Activated naive CD8-positive, alpha-beta T cell treated with anti-CD3 and anti-CD28 coated beads, Interleukin-2, amount 50 U/mL, for 24 hours (primary cell): ENCODE data around the gene TGFA.

ENCODE experiments used
- ATAC-seq: fragments of 150-1000 bp; cut with Tn5 transposase; one replicate; pipeline ENCODE4 v1.10.0; 2021
- DNase-seq: peaks from one replicate; pipeline ENCODE4 v3.0.0; 2021
- H3K27ac Mint-ChIP-seq: one replicate; pipeline ENCODE4 v1.8.0; 2021; ENCODE audit warnings: mild to moderate bottlenecking, mixed read lengths
- H3K27me3 Mint-ChIP-seq: one replicate; pipeline ENCODE4 v1.8.0; 2021; ENCODE audit warnings: mixed read lengths
- H3K36me3 Mint-ChIP-seq: one replicate; pipeline ENCODE4 v1.8.0; 2021; ENCODE audit warnings: low read depth, mixed read lengths
- H3K4me1 Mint-ChIP-seq: one replicate; pipeline ENCODE4 v1.8.0; 2021; ENCODE audit warnings: mixed read lengths
- H3K4me3 Mint-ChIP-seq: one replicate; pipeline ENCODE4 v1.8.0; 2021; ENCODE audit warnings: mild to moderate bottlenecking, moderate library complexity, mixed read lengths
- H3K9me3 Mint-ChIP-seq: one replicate; pipeline ENCODE4 v1.8.0; 2021; ENCODE audit warnings: mixed read lengths

The TGFA gene

DNA sequence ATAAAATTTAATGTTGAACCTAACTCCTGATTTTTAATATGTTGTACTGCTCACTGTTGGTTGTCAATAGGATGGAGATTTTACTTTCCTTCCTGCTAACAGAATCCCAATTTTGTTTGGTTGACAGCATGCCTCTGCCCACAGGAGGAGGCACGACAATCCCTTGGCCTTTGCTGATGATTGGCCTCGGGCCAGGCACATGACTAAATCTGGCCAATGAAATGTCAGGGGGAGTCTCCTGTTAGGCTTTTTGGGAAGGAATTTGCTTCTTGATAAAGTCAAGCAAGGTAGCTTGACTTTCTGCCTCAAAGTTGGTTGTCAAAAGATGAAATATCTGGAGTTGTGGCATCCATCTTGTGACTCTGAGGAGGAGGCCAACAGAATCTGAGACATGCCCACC is 6.8 kb upstream of the TGFA start:
- H3K27ac Mint-ChIP-seq, result no peak overlapping the region
- H3K4me1 Mint-ChIP-seq, result no peaks in the 10 kb centered on the region
- DNase-seq (no peak), ATAC-seq (no peak)
- no peaks in the 10 kb centered on the region for H3K9me3 Mint-ChIP-seq
- peaks cover 27% of the 10 kb centered on the region for H3K27me3 Mint-ChIP-seq
- H3K4me3 Mint-ChIP-seq, result no peak overlapping the region
- no peaks in the 10 kb centered on the region for H3K36me3 Mint-ChIP-seq

DNA sequence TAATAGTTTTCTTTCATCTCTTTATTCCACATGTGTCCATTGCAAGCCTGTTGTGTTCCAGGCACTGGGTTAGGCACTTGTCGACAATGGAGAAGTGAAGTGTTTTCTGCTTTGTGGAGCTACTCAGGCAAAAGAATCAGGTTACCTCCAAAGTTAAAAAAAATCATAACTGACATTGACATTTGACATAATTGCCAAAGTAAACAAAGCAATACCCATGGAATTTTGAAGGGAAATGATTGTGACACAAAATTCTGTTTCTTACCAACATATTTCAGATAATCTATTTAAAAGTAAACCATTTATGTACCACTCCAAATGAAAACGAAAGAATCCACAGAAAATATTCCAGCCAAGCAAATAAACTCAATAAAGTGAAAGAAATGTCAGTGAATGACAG is 6.4 kb upstream of the TGFA start:
- Mint-ChIP-seq H3K4me3 (no peak overlapping the region), H3K9me3 (no peaks in the 10 kb centered on the region), H3K27ac (no peak overlapping the region), H3K4me1 (no peaks in the 10 kb centered on the region), H3K36me3 (no peaks in the 10 kb centered on the region), H3K27me3 (peaks cover 27% of the 10 kb centered on the region)
- DNase-seq (no peak), ATAC-seq (no peak)

DNA sequence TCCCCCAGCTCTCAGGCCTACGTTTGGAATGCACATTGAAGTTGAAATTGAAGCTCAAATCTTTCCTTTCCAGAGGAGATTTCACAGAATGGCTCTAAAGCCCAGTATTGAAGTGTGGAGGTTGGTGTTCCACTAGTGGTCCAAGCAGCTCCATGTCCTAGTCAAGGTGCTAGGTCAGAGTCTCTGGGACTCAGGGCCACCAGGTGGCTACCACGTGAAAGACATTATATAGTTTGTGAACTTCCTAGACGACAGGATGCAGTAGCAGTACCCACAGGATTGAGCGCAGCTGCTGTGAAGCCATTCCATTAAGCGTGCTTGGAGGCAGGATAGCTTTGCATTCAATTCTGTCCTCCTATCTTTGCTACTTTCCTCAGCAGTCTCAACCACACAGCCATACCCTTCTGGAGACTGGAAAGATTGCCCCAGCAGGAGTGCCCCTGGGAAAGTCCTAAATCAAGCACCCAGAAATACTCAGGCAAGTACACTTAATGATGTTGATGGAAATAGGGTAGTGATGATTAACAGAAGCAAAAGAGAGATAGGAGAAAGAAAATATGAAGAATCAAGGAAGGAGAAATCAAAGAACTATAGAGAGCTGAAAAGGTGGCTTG is 4.7 kb upstream of the TGFA start:
- no peak overlapping the region for H3K4me3 Mint-ChIP-seq
- no peaks in the 10 kb centered on the region for H3K36me3 Mint-ChIP-seq
- ATAC-seq (no peak), DNase-seq (no peak)
- H3K9me3 Mint-ChIP-seq, result no peaks in the 10 kb centered on the region
- peaks cover 30% of the 10 kb centered on the region for H3K27me3 Mint-ChIP-seq
- H3K4me1 Mint-ChIP-seq, result peaks cover 8% of the 10 kb centered on the region
- no peak overlapping the region for H3K27ac Mint-ChIP-seq

DNA sequence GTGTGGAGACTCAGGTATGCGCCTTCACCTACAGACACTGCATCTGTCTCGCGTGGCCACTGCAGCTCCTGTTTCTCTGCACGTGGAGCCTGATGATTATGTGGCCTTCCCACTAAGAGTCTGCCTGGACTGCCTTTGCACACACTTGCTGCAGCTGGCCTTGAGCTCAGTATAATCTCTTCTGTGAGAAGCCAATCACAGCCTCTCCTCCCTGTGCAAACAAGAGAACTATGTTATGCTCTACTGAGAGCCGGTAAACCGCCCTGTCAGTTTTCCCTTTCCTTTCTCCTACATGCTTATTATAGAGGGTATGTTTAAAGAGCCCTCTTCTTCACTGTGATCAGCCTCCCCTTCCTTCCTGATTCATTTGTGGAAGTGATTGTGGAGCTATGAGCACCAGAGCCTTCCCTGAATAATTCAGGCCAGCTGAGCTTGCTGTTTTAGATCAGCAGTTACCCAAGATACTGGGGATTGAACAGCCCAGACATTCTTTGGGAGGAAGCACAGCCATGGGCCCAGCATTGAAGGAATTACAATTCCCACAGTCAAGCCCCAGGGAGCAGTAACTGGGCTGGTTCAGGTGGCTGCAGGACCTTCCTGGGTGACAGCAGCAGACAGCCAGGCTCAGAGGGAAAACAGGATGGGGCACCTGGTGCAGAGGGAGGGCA is 3.7 kb upstream of the TGFA start:
- no peak overlapping the region for H3K27ac Mint-ChIP-seq
- no peak for ATAC-seq
- no peak for DNase-seq
- H3K9me3 Mint-ChIP-seq, result no peaks in the 10 kb centered on the region
- no peaks in the 10 kb centered on the region for H3K36me3 Mint-ChIP-seq
- H3K4me1 Mint-ChIP-seq, result peaks cover 17% of the 10 kb centered on the region
- H3K27me3 Mint-ChIP-seq, result peaks cover 40% of the 10 kb centered on the region
- no peak overlapping the region for H3K4me3 Mint-ChIP-seq

DNA sequence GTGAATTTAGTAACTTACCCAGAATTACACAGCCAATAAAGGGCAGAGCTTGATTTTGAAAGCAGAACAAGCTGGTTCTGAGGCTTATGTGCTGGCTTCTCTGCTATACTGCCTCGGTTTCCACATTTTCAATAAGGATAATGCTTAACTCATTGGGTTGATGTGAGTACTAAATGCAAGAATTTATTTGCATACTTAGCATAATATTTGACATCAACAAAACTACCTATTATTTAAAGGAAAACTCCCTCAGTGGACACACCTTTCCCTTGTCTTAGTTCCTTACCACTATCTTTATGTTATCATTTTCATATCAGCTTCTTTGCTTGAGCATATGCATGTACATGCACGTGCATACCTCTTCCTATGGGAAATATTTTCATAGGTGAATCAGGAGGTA is 3.0 kb upstream of the TGFA start:
- DNase-seq (no peak), ATAC-seq (no peak)
- no peaks in the 10 kb centered on the region for H3K36me3 Mint-ChIP-seq
- H3K27me3 Mint-ChIP-seq, result peaks cover 41% of the 10 kb centered on the region
- no peak overlapping the region for H3K4me3 Mint-ChIP-seq
- peaks cover 17% of the 10 kb centered on the region for H3K4me1 Mint-ChIP-seq
- no peak overlapping the region for H3K27ac Mint-ChIP-seq
- H3K9me3 Mint-ChIP-seq, result no peaks in the 10 kb centered on the region

DNA sequence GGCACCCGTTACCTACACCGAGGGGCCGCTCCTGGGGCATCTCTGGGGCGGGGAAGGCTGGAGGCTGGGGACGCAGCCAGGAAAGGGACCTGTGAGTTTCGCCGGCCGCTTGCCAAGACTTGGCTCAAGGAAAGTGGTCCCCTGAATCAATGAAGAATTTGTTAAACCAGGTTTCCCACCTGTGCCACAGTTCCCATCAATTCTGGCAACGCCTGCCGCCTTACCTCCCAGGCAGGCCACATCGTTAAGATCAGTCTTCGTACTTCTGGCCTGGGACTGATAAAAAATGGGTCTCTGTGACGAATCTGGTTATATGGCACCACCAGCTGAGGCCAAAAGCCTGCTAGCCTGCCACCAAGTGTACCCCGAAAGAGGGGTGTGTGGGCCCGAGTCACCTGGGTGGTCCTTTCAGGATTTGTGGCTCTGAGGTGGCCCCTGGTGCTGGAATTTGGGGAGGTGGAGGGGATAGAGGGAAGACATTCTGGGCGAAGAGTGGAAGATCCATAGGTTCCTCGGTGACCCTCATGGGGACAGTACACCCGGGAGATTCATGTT is 789 bp upstream of the TGFA start:
- Mint-ChIP-seq H3K27me3 (peaks cover 34% of the 10 kb centered on the region), H3K36me3 (no peaks in the 10 kb centered on the region), H3K9me3 (no peaks in the 10 kb centered on the region), H3K27ac (no peak overlapping the region), H3K4me1 (peaks cover 20% of the 10 kb centered on the region), H3K4me3 (peak overlapping the region; percentile 67)
- ATAC-seq, result no peak
- DNase-seq, result no peak

DNA sequence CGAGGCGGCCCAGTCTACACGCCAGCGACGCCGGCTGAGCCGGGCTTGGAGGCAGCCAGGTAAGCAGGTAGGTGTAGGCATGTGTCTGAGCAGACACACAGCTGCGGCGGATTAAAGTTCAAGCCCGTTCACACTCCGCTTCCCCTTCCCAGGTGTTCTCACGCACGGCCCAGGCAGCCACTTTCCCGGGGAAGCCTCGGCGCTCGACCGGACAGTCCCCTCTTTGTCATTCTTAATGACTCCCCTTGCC is 367 bp downstream of the TGFA start:
- peaks cover 20% of the 10 kb centered on the region for H3K4me1 Mint-ChIP-seq
- H3K27ac Mint-ChIP-seq, result peak overlapping the region; percentile 42
- ATAC-seq (peak; percentile 10), DNase-seq (no peak)
- no peaks in the 10 kb centered on the region for H3K9me3 Mint-ChIP-seq
- no peaks in the 10 kb centered on the region for H3K36me3 Mint-ChIP-seq
- H3K27me3 Mint-ChIP-seq, result peaks cover 30% of the 10 kb centered on the region
- H3K4me3 Mint-ChIP-seq, result peak overlapping the region; percentile 78

DNA sequence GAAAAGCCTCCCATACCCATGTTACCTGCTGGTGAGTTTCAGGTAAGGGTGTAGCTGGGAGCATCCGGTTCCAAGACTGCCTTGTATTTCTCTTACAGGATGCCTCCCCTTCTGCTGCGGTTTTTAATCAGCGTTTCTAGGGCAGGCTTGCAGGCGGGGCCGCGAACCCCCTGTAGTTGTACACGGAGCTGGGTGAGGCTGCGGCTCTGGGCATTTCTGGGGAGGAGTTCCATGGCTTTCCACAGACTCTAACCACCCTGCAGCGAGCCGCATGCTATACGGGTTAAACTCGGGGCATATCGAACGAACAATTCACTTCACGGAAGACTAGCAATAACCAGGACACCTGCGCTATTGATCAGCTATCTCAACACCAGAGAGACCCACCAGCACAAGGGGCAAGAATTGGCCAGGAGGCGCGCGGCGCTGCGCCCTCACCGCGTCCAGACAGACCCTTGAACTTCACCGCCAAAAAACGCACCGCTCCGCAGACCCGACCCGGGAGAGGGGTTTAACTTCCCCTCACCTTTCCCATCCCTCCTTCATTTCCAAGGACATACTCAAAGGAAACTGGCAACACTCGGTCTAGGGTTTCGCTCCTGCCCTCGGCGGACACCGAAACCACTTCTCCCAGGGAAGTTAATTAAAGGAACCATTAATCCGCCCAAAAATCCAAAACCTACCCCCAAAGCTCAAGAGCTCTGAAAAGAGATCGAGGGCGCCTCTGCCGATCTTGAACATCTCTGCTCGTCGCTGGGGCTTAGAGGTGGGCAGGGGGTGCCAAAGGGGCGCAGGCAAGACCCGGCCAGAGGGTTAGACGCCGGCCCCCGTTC is 909 bp downstream of the TGFA start:
- Mint-ChIP-seq H3K36me3 (no peaks in the 10 kb centered on the region), H3K4me1 (peaks cover 20% of the 10 kb centered on the region), H3K27me3 (peaks cover 29% of the 10 kb centered on the region), H3K27ac (peak overlapping the region; percentile 42), H3K4me3 (peak overlapping the region; percentile 78), H3K9me3 (no peaks in the 10 kb centered on the region)
- ATAC-seq (no peak), DNase-seq (peak; percentile 9)

DNA sequence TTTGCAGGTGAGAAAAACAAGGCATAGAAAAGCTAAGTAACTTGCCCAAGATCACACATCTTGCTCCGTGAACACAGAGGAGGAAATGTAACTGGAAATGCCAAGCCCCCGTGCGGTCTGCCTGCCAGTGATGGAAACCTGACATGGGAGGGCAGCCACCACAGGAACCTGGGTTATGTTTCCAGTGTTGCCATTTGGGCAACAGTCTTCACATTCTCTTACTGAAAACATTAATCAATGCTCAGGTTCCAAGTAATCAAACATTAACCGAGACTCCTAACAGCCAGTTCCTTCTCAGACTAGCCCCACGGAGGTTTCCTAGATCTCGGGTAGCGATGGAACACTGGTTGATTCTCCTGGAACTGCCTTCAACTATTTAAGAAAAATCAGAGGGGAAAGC is 2.5 kb downstream of the TGFA start:
- H3K4me1 Mint-ChIP-seq, result peaks cover 20% of the 10 kb centered on the region
- no peak for DNase-seq
- H3K4me3 Mint-ChIP-seq, result no peak overlapping the region
- no peak for ATAC-seq
- H3K27ac Mint-ChIP-seq, result no peak overlapping the region
- no peaks in the 10 kb centered on the region for H3K36me3 Mint-ChIP-seq
- H3K27me3 Mint-ChIP-seq, result peaks cover 24% of the 10 kb centered on the region
- no peaks in the 10 kb centered on the region for H3K9me3 Mint-ChIP-seq

DNA sequence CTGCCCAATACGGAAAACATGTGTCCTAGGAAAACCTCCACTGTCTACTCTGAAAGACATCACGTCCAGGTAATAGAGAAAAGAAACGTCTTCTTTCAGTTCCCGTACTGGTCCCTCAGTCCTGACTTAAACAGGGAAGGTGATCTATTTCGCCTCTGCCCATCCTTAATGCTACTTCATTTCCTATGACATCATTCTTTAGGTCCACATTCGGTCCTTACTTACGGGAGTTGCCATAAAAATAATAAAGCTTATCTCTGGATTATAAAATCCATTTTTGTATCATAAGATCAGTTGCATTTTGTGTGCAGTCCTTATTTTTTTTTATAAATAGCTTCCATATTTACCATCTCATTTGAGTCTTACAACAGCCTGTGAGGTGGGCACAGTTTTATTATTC is 3.7 kb downstream of the TGFA start:
- Mint-ChIP-seq H3K36me3 (no peaks in the 10 kb centered on the region), H3K4me3 (no peak overlapping the region), H3K27me3 (peaks cover 23% of the 10 kb centered on the region), H3K4me1 (peaks cover 19% of the 10 kb centered on the region), H3K9me3 (no peaks in the 10 kb centered on the region), H3K27ac (no peak overlapping the region)
- no peak for DNase-seq
- no peak for ATAC-seq

DNA sequence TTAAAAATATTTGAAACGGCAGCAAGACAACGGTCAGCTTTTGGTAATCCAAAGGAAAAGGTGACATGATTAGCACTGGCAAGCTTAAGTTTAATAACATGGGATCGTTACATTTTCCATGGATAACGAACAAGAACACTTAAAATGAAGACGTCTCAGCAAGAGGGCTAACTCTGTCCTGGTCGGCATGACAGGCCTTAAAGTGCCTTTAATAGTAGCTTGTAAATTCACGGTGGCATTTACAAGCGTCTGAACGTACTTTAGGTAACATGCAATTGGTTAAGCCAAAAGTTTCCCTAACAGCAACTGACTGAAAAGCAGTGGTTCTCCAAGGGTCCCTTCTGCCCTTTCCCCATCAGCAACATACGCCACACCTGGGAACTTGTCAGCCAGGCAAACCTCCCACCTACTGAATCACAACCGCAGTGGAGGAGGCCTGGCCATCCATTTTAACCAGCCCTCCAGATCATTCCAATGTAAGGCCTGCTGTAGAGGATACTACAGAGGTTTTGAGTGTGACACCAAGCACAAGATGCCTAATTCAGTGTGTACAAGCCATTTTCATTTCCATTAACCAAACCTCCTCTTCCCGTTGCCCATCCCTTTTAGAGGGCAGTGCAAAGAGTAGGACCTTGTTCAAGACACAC is 4.4 kb downstream of the TGFA start:
- no peaks in the 10 kb centered on the region for H3K9me3 Mint-ChIP-seq

DNA sequence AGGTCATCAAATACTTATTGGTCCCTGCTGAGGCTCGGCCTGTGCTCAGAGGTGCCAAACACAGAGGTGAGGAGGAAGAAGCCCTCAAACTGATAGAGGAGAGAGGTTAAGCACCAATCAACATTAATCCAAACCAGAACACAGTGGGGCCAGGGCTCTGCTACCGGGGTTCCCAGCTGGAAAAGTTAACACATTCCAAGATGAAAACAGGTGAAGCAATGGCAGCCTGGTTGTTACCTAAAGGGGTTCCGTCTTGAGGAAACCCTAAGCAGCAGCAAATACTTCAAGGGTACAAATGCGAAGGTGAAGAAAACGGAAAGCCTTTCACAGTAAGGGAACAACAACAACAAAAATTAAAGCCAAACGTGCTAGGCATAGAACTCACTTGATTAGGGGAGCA is 5.4 kb downstream of the TGFA start:
- H3K27ac Mint-ChIP-seq, result no peak overlapping the region
- H3K4me3 Mint-ChIP-seq, result no peak overlapping the region
- peaks cover 11% of the 10 kb centered on the region for H3K4me1 Mint-ChIP-seq
- no peaks in the 10 kb centered on the region for H3K36me3 Mint-ChIP-seq
- no peak for ATAC-seq
- H3K27me3 Mint-ChIP-seq, result peaks cover 19% of the 10 kb centered on the region
- DNase-seq, result no peak
- H3K9me3 Mint-ChIP-seq, result no peaks in the 10 kb centered on the region

More for the DNA sequence above, 4.4 kb downstream of the TGFA start:
- no peak for ATAC-seq
- Mint-ChIP-seq H3K4me3 (no peak overlapping the region), H3K4me1 (peaks cover 14% of the 10 kb centered on the region), H3K36me3 (no peaks in the 10 kb centered on the region), H3K27me3 (peaks cover 23% of the 10 kb centered on the region), H3K27ac (no peak overlapping the region)
- DNase-seq, result no peak

DNA sequence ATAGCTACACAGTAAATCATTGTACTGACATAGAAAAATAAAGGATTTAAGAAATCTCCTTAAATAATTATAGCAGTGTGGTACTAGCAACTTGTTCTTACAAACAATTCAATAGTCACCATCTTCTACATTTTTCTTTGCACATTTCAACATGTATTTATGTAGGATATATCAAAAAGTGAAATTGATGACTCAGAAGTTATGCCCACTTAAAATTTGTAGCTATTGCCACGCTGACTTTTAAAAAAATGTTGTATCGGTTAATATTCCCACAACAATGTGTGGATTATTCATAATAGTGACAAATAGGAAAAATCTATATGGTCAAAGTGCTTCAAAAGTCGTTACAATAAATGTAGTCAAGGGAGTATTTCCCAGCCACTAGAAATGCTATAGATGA is 6.7 kb downstream of the TGFA start:
- no peak for DNase-seq
- no peaks in the 10 kb centered on the region for H3K9me3 Mint-ChIP-seq
- H3K36me3 Mint-ChIP-seq, result no peaks in the 10 kb centered on the region
- no peak for ATAC-seq
- peaks cover 7% of the 10 kb centered on the region for H3K27me3 Mint-ChIP-seq
- no peak overlapping the region for H3K4me3 Mint-ChIP-seq
- H3K27ac Mint-ChIP-seq, result no peak overlapping the region
- H3K4me1 Mint-ChIP-seq, result peaks cover 3% of the 10 kb centered on the region

DNA sequence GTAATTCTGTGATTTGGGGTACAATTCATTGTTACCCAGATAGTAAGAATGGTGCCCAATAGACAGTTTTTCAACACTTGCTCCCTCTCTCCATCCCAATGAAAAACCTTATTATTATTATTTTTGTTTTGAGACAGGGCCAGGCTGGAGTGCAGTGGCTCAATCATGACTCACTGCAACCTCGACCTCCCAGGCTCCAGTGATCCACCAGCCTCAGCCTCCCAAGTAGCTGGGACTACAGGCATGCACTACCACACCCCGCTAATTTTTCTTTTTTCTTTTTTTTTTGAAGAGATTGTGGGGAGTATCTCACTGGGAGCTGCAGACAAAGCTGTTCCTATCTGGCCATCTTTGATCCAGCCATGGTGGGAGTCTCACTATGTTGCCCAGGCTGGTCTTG is 7.2 kb downstream of the TGFA start:
- DNase-seq (no peak), ATAC-seq (no peak)
- no peak overlapping the region for H3K4me3 Mint-ChIP-seq
- H3K27me3 Mint-ChIP-seq, result peaks cover 8% of the 10 kb centered on the region
- H3K27ac Mint-ChIP-seq, result no peak overlapping the region
- H3K4me1 Mint-ChIP-seq, result peaks cover 3% of the 10 kb centered on the region
- no peaks in the 10 kb centered on the region for H3K9me3 Mint-ChIP-seq
- H3K36me3 Mint-ChIP-seq, result no peaks in the 10 kb centered on the region
